Measurements from ENCODE around the gene KIAA1217.

DNA sequence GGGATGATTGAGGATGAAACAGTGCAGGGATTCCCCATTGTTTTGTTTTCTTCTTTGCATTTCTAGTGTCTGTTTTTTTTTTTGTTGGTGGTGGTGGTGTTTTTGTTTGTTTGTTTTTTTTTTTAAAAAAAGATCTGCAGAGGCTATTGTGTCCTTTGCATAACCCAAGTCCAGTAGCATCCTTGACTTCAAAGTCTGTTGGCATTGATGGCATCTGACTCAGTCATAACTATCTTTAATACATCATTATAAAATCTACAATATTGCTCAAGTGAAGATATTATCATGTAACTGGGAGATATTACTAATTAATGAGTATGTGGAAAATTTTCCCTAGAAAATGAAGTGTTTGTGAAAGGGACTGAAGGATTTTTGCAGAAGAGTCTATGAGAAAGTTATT, 70.2 kb downstream of the KIAA1217 start:
- TF ChIP-seq RAD21 (IDR thresholded peaks at IDR 0.05; ENCODE audit: low read depth) (no peak), YY1 (IDR thresholded peaks at IDR 0.05; ENCODE audit: extremely low read depth, insufficient replicate concordance, low read depth, low read length) (no peak), ZNF274 (IDR thresholded peaks at IDR 0.05; ENCODE audit: low read depth, low read length) (no peak), EZH2phosphoT487 (IDR thresholded peaks at IDR 0.05; ENCODE audit: borderline replicate concordance) (no peak), CEBPB (IDR thresholded peaks at IDR 0.05; ENCODE audit: low read depth) (no peak), EGR1 (IDR thresholded peaks at IDR 0.05; ENCODE audit: low read depth) (no peak), POLR2A (IDR thresholded peaks at IDR 0.05; ENCODE audit: borderline replicate concordance, extremely low read depth, insufficient read depth, insufficient read length) (no peak)
- TF ChIP-seq, protein P1, sequence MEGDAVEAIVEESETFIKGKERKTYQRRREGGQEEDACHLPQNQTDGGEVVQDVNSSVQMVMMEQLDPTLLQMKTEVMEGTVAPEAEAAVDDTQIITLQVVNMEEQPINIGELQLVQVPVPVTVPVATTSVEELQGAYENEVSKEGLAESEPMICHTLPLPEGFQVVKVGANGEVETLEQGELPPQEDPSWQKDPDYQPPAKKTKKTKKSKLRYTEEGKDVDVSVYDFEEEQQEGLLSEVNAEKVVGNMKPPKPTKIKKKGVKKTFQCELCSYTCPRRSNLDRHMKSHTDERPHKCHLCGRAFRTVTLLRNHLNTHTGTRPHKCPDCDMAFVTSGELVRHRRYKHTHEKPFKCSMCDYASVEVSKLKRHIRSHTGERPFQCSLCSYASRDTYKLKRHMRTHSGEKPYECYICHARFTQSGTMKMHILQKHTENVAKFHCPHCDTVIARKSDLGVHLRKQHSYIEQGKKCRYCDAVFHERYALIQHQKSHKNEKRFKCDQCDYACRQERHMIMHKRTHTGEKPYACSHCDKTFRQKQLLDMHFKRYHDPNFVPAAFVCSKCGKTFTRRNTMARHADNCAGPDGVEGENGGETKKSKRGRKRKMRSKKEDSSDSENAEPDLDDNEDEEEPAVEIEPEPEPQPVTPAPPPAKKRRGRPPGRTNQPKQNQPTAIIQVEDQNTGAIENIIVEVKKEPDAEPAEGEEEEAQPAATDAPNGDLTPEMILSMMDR (IDR thresholded peaks at IDR 0.05 in 2 of 3, conservative IDR thresholded peaks at IDR 0.05 in 1 of 3; ENCODE audit: borderline replicate concordance in 1 of 3, insufficient read depth in 1 of 3, low read depth in 2 of 3, low read length in 2 of 3), result no peak
- TF ChIP-seq, protein P2, sequence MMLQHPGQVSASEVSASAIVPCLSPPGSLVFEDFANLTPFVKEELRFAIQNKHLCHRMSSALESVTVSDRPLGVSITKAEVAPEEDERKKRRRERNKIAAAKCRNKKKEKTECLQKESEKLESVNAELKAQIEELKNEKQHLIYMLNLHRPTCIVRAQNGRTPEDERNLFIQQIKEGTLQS (IDR thresholded peaks at IDR 0.05), result no peak
